GM12878 (cell line): ENCODE results near the gene SOD2. TPM values are rescaled to one million over a fixed set of nuclear protein-coding genes. Genes with fewer than 3 reads are reported as not detected.

ENCODE experiments used
- ATAC-seq: fragments of 200-7000 bp; cut with Tn5 transposase; 3 replicates; pipeline ENCODE4 v1.9.1; 2020; ENCODE audit warnings: mild to moderate bottlenecking, moderate library complexity
- BruUV-seq: library from RNA; stranded (reverse); fragments of 400-500 nt; replicated peaks from 2 replicates; lab custom pipeline; 2021; lab: Mats Ljungman, UMichigan
- CTCF ChIA-PET: fragments of 300-600 bp; sonication (Branson Sonifier 250); formaldehyde crosslinking; extraction: SDS; loops from one replicate; lab custom pipeline; 2021; ENCODE audit warnings: inconsistent platforms; lab: Yijun Ruan, JAX
- POLR2A ChIA-PET: fragments of 350-600 bp; formaldehyde crosslinking; extraction: SDS; loops from one replicate; lab custom pipeline; 2021; ENCODE audit warnings: inconsistent platforms; lab: Charles Lee
- RAD21 ChIA-PET: fragments of 300-600 bp; sonication (Branson Sonifier 250); formaldehyde crosslinking; loops from one replicate; lab custom pipeline; 2023; ENCODE audit warnings: antibody characterized with exemption; ENCODE audit not compliant: unreplicated experiment; lab: Charles Lee
- SMC1A ChIA-PET: fragments of 300-600 bp; sonication (Branson Sonifier 250); formaldehyde crosslinking; loops from one replicate; lab custom pipeline; 2023; ENCODE audit not compliant: unreplicated experiment, uncharacterized antibody; lab: Charles Lee
- DNase-seq: peaks from one replicate; pipeline ENCODE4 v3.0.0-alpha.2; 2011; ENCODE audit warnings: low read depth, low spot score
- FAIRE-seq: peaks from 3 replicates; lab custom pipeline; 2011; peaks lifted over from hg19 to GRCh38; lab: Jason Lieb, UNC
- H2AFZ ChIP-seq: 2 replicates; pipeline ENCODE4 v1.6.0; 2011; ENCODE audit warnings: low read depth, low read length, control low read depth; ENCODE audit not compliant: control insufficient read depth
- H3K27ac ChIP-seq: 2 replicates; pipeline ENCODE4 v1.5.1; 2011; ENCODE audit warnings: control low read depth; ENCODE audit not compliant: control insufficient read depth, insufficient read depth
- H3K27me3 ChIP-seq, 2 experiments: replicated peaks in 1 of 2; 2 replicates each; pipeline versions ENCODE4 v1.6.0 to v1.6.1; 2011; ENCODE audit warnings: low read length in 1 of 2; ENCODE audit not compliant: control insufficient read depth in 2 of 2, insufficient read depth in 2 of 2
- H3K36me3 ChIP-seq, 2 experiments: 2 replicates each; pipeline ENCODE4 v1.5.1; 2011; ENCODE audit warnings: low read length in 1 of 2; ENCODE audit not compliant: control insufficient read depth in 2 of 2, insufficient read depth in 2 of 2
- H3K4me1 ChIP-seq: 2 replicates; pipeline ENCODE4 v1.6.1; 2011; ENCODE audit warnings: mild to moderate bottlenecking, low read length, moderate library complexity, mixed read lengths; ENCODE audit not compliant: control insufficient read depth, insufficient read depth
- H3K4me2 ChIP-seq: 2 replicates; pipeline ENCODE4 v1.6.0; 2011; ENCODE audit warnings: control low read depth; ENCODE audit not compliant: control insufficient read depth, insufficient read depth
- H3K4me3 ChIP-seq: fragments of 200-600 bp; sonication (generic); 2 replicates; pipeline ENCODE4 v1.5.1; 2016
- H3K79me2 ChIP-seq: 2 replicates; pipeline ENCODE4 v1.6.0; 2011; ENCODE audit warnings: low read length; ENCODE audit not compliant: control insufficient read depth, insufficient read depth
- H3K9ac ChIP-seq: 2 replicates; pipeline ENCODE4 v1.8.0; 2011; ENCODE audit warnings: low read length, control low read depth, mixed read lengths; ENCODE audit not compliant: control insufficient read depth, insufficient read depth
- H3K9me3 ChIP-seq: replicated peaks from 3 replicates; pipeline ENCODE4 v1.5.1; 2011; ENCODE audit warnings: mild to moderate bottlenecking, low read length; ENCODE audit not compliant: control insufficient read depth, insufficient read depth
- H4K20me1 ChIP-seq: 2 replicates; pipeline ENCODE4 v1.6.0; 2011; ENCODE audit not compliant: control insufficient read depth, insufficient read depth
- BCLAF1 ChIP-seq: fragments of 450-650 bp; IDR thresholded peaks from 2 replicates; pipeline ENCODE4 v1.6.1; 2017; ENCODE audit warnings: antibody characterized with exemption, mild to moderate bottlenecking, moderate library complexity
- CUX1 ChIP-seq: IDR thresholded peaks from 2 replicates; pipeline ENCODE4 v1.6.1; 2012; ENCODE audit warnings: improper control_type of control experiment, low read depth, low read length; ENCODE audit not compliant: insufficient replicate concordance
- WGBS: methylation state at CpG from one replicate; pipeline ENCODE4 v1.1.6; 2016; ENCODE audit warnings: low lambda C conversion rate; ENCODE audit not compliant: insufficient replicate concordance, insufficient coverage; ENCODE audit errors: missing lambda C conversion rate; 5-methylcytosine and 5-hydroxymethylcytosine counted together
- in situ Hi-C: fragments of 300-500 bp; cut with MboI; formaldehyde crosslinking; loops from 9 replicates; pipeline ENCODE4 v1.14.3; 2018; ENCODE audit warnings: mixed read lengths
- intact Hi-C: fragments of 100-400 bp; cut with micrococcal nuclease; formaldehyde crosslinking; loops from one replicate; pipeline ENCODE4 v1.14.2; 2022; ENCODE audit not compliant: unreplicated experiment
- polyA plus RNA-seq, 11 experiments: library from polyadenylated mRNA; depleted of rRNA in 4 of 11; unstranded in 6 of 11; stranded (reverse) in 5 of 11; fragments of >200 nt; fragmentation: Nextera tagmentation in 4 of 11; fragmentation: Illumina TruSeq in 1 of 11; extraction: Ambion mirVana in 4 of 11; extraction: Trizol in 1 of 11; gene quantifications; 1 replicate in 1 of 11; 2 replicates in 10 of 11; pipeline versions ENCODE4 v1.2.1 to v1.2.3, GENCODE V29; 2011 to 2016; ENCODE audit warnings: inconsistent platforms in 2 of 11, missing spikeins in 2 of 11, low read depth in 1 of 11
- total RNA-seq, 4 experiments: library from RNA; depleted of rRNA in 3 of 4; stranded (reverse); fragments of >200 nt in 3 of 4; fragmentation: Illumina TruSeq in 1 of 4; extraction: Trizol in 1 of 4; gene quantifications; 2 replicates each; pipeline versions ENCODE4 v1.2.1 to v1.2.3, GENCODE V29; 2013 to 2021

Gene SOD2
- total and polyA plus RNA-seq, 10 of the 15 experiments (the other 5 are each of a cell fraction or from before 2014, with no cell fraction given) = 12.1 to 55.8 (median 39.1) TPM

GRCh38 chr6:159688266-159688905 lies 4.7 kb downstream of the SOD2 start (continued):
- TF ChIP-seq CUX1 = no peak
- TF ChIP-seq, all 136 proteins: peak for 0

GRCh38 chr6:159687341-159687740 lies 5.7 kb downstream of the SOD2 start:
- no peak for FAIRE-seq
- no peak for TF ChIP-seq BCLAF1
- in situ Hi-C loops (no loop called here), intact Hi-C loops (no loop called here)
- CTCF ChIA-PET = interaction anchor here (0.9 kb wide), 1 partner anchor 32 kb away, joined by 3 read pairs; no protein-coding TSS in a partner anchor
- ATAC-seq = no peak
- no peaks in the 10 kb centered on the region for H3K9me3 ChIP-seq
- no peaks in the 10 kb centered on the region for H4K20me1 ChIP-seq
- H2AFZ ChIP-seq = no peak overlapping the region
- H3K4me1 ChIP-seq = peaks cover 3% of the 10 kb centered on the region
- POLR2A ChIA-PET = no interaction called here
- WGBS = 96% methylated on average over 9 of the region's 9 CpGs
- DNase-seq = no peak
- H3K9ac ChIP-seq = no peak overlapping the region
- H3K4me2 ChIP-seq = no peak overlapping the region
- H3K79me2 ChIP-seq = peaks cover 16% of the 10 kb centered on the region
- no peak overlapping the region for H3K4me3 ChIP-seq
- H3K27ac ChIP-seq = no peak overlapping the region
- RAD21 ChIA-PET = no interaction called here
- SMC1A ChIA-PET = no interaction called here
- BruUV-seq = no TSS peak
- H3K27me3 ChIP-seq = no peaks in the 10 kb centered on the region
- H3K36me3 ChIP-seq = peaks cover 0 to 17% of the 10 kb centered on the region in 2 experiments; a peak in 2 of 4 replicates
